IMR-90 (cell line): ENCODE measurements around the gene VPS50. TPM values are rescaled to one million over a fixed set of nuclear protein-coding genes. Genes with fewer than 3 reads are reported as not detected.

ENCODE experiments used
- ATAC-seq: fragments of 200-7000 bp; cut with Tn5 transposase; 2 replicates; pipeline ENCODE4 v1.9.1; 2020; ENCODE audit warnings: low read depth, mild to moderate bottlenecking, moderate library complexity
- BruUV-seq: library from RNA; stranded (reverse); fragments of 400-500 nt; replicated peaks from 2 replicates; lab custom pipeline; 2021; lab: Mats Ljungman, UMichigan
- CTCF ChIA-PET: fragments of 300-600 bp; formaldehyde crosslinking; extraction: SDS; loops from one replicate; lab custom pipeline; 2021; ENCODE audit warnings: antibody characterized with exemption; lab: Yijun Ruan, JAX
- POLR2A ChIA-PET: fragments of 300-600 bp; sonication (Branson Sonifier 250); formaldehyde crosslinking; loops from one replicate; lab custom pipeline; 2022; ENCODE audit warnings: antibody characterized with exemption; ENCODE audit not compliant: unreplicated experiment; lab: Charles Lee
- DNase-seq: peaks from one replicate; pipeline ENCODE4 v3.0.0; 2013
- H2AFZ ChIP-seq: replicated peaks from 2 replicates; pipeline ENCODE3; 2013; ENCODE audit warnings: low read length, mild to moderate bottlenecking; ENCODE audit not compliant: poor library complexity
- H2AK5ac ChIP-seq: 2 replicates; pipeline ENCODE4 v1.6.1; 2013; ENCODE audit warnings: low read depth, low read length, inconsistent platforms
- H2AK9ac ChIP-seq: replicated peaks from 2 replicates; pipeline ENCODE3; 2013; ENCODE audit warnings: mild to moderate bottlenecking, low read depth, low read length, moderate library complexity; ENCODE audit not compliant: poor library complexity
- H2BK120ac ChIP-seq: 2 replicates; pipeline ENCODE4 v1.6.1; 2013; ENCODE audit warnings: low read depth, low read length, inconsistent platforms
- H2BK15ac ChIP-seq: 3 replicates; pipeline ENCODE4 v1.6.1; 2013; ENCODE audit warnings: low read depth, low read length, inconsistent platforms
- H2BK20ac ChIP-seq: 2 replicates; pipeline ENCODE4 v1.6.1; 2013; ENCODE audit warnings: low read depth, mild to moderate bottlenecking, inconsistent platforms, low read length, moderate library complexity
- H2BK5ac ChIP-seq: 2 replicates; pipeline ENCODE4 v1.6.1; 2013; ENCODE audit warnings: mild to moderate bottlenecking, low read depth, low read length, inconsistent platforms; ENCODE audit not compliant: poor library complexity, severe bottlenecking
- H3K14ac ChIP-seq: replicated peaks from 2 replicates; pipeline ENCODE4 v1.6.1; 2013; ENCODE audit warnings: low read depth, low read length, inconsistent platforms
- H3K18ac ChIP-seq: 2 replicates; pipeline ENCODE4 v1.6.1; 2013; ENCODE audit warnings: low read depth, low read length, control low read depth
- H3K23ac ChIP-seq: 2 replicates; pipeline ENCODE4 v1.6.1; 2013; ENCODE audit warnings: low read depth, low read length, inconsistent platforms
- H3K27ac ChIP-seq: 2 replicates; pipeline ENCODE4 v1.5.1; 2013; ENCODE audit warnings: mild to moderate bottlenecking, control low read depth, low read length; ENCODE audit not compliant: insufficient read depth
- H3K27me3 ChIP-seq: 2 replicates; pipeline ENCODE4 v1.6.1; 2013; ENCODE audit warnings: low read length; ENCODE audit not compliant: control insufficient read depth, insufficient read depth
- H3K36me3 ChIP-seq: 2 replicates; pipeline ENCODE4 v1.6.1; 2013; ENCODE audit warnings: low read length, mixed read lengths; ENCODE audit not compliant: control insufficient read depth, insufficient read depth
- H3K4ac ChIP-seq: 2 replicates; pipeline ENCODE4 v1.6.1; 2013; ENCODE audit warnings: low read depth, low read length, inconsistent platforms
- H3K4me1 ChIP-seq: 2 replicates; pipeline ENCODE4 v1.6.1; 2013; ENCODE audit warnings: low read length, mixed read lengths; ENCODE audit not compliant: control insufficient read depth, insufficient read depth
- H3K4me2 ChIP-seq: 2 replicates; pipeline ENCODE4 v1.6.1; 2013; ENCODE audit warnings: low read depth, mild to moderate bottlenecking, control low read depth, low read length, moderate library complexity
- H3K4me3 ChIP-seq: 2 replicates; pipeline ENCODE4 v1.5.1; 2013; ENCODE audit warnings: low read depth, mild to moderate bottlenecking, control low read depth, low read length, moderate library complexity; ENCODE audit not compliant: insufficient read depth
- H3K56ac ChIP-seq: 2 replicates; pipeline ENCODE4 v1.6.1; 2013; ENCODE audit warnings: low read length, inconsistent platforms; ENCODE audit not compliant: insufficient read depth; ENCODE audit errors: extremely low read depth
- H3K79me1 ChIP-seq, 2 experiments: 2 replicates each; pipeline ENCODE4 v1.6.1; 2013; ENCODE audit warnings: low read length in 2 of 2, inconsistent platforms in 1 of 2, low read depth in 1 of 2
- H3K9ac ChIP-seq: 2 replicates; pipeline ENCODE4 v1.6.1; 2013; ENCODE audit warnings: low read depth, low read length, control low read depth
- H3K9me1 ChIP-seq: 2 replicates; pipeline ENCODE4 v1.6.1; 2013; ENCODE audit warnings: low read length, inconsistent platforms; ENCODE audit not compliant: insufficient read depth
- H3K9me3 ChIP-seq: 2 replicates; pipeline ENCODE4 v1.6.1; 2013; ENCODE audit warnings: low read length; ENCODE audit not compliant: control insufficient read depth, insufficient read depth
- H4K20me1 ChIP-seq: 2 replicates; pipeline ENCODE4 v1.6.1; 2013; ENCODE audit warnings: low read length, inconsistent platforms; ENCODE audit not compliant: insufficient read depth
- H4K5ac ChIP-seq: 2 replicates; pipeline ENCODE4 v1.6.1; 2013; ENCODE audit warnings: mild to moderate bottlenecking, low read depth, low read length, control low read depth
- H4K8ac ChIP-seq, 2 experiments: 2 replicates each; pipeline ENCODE4 v1.6.1; 2013; ENCODE audit warnings: low read depth in 2 of 2, low read length in 2 of 2, control low read depth in 1 of 2, inconsistent platforms in 1 of 2
- H4K91ac ChIP-seq: 2 replicates; pipeline ENCODE4 v1.6.1; 2013; ENCODE audit warnings: low read depth, low read length, inconsistent platforms; ENCODE audit not compliant: insufficient read depth
- BHLHE40 ChIP-seq: fragments of 150-350 bp; IDR thresholded peaks from 2 replicates; pipeline ENCODE4 v1.6.1; 2016; ENCODE audit warnings: mild to moderate bottlenecking, low read depth, low read length
- CEBPB ChIP-seq: IDR thresholded peaks from 2 replicates; pipeline ENCODE4 v1.6.1; 2012; ENCODE audit warnings: low read depth, low read length, improper control_type of control experiment
- CTCF ChIP-seq: conservative IDR thresholded peaks from 2 replicates; pipeline ENCODE4 v1.5.1; 2012; ENCODE audit warnings: mild to moderate bottlenecking, low read depth, low read length, improper control_type of control experiment
- ELK1 ChIP-seq: fragments of 150-350 bp; IDR thresholded peaks from 2 replicates; pipeline ENCODE4 v1.6.1; 2016; ENCODE audit warnings: low read depth, mild to moderate bottlenecking, low read length, moderate library complexity, borderline replicate concordance
- FOS ChIP-seq: fragments of 150-350 bp; IDR thresholded peaks from 2 replicates; pipeline ENCODE4 v1.6.1; 2016; ENCODE audit warnings: low read depth, low read length
- MAFK ChIP-seq: IDR thresholded peaks from 2 replicates; pipeline ENCODE4 v1.6.1; 2012; ENCODE audit warnings: low read depth, low read length, improper control_type of control experiment
- MAZ ChIP-seq: IDR thresholded peaks from 2 replicates; pipeline ENCODE4 v1.6.1; 2012; ENCODE audit warnings: low read depth, mild to moderate bottlenecking, low read length, improper control_type of control experiment, moderate library complexity, borderline replicate concordance
- MXI1 ChIP-seq: IDR thresholded peaks from 2 replicates; pipeline ENCODE4 v1.6.1; 2012; ENCODE audit warnings: low read depth, mild to moderate bottlenecking, low read length, moderate library complexity, borderline replicate concordance
- RCOR1 ChIP-seq: IDR thresholded peaks from 2 replicates; pipeline ENCODE4 v1.6.1; 2012; ENCODE audit warnings: mild to moderate bottlenecking, low read length, improper control_type of control experiment; ENCODE audit not compliant: insufficient replicate concordance
- RFX5 ChIP-seq: IDR thresholded peaks from 2 replicates; pipeline ENCODE4 v1.8.0; 2012; ENCODE audit warnings: low read depth, mild to moderate bottlenecking, low read length, moderate library complexity
- SMC3 ChIP-seq: fragments of 150-350 bp; IDR thresholded peaks from 2 replicates; pipeline ENCODE4 v1.6.1; 2016; ENCODE audit warnings: low read depth, mild to moderate bottlenecking, antibody characterized with exemption, low read length, moderate library complexity
- USF2 ChIP-seq: fragments of 150-350 bp; IDR thresholded peaks from 2 replicates; pipeline ENCODE4 v1.6.1; 2017; ENCODE audit warnings: mild to moderate bottlenecking, antibody characterized with exemption, low read length, low read depth
- WGBS, 2 experiments: methylation state at CpG; one replicate each; pipeline versions ENCODE4 v1.1.5 to v1.1.7; 2013; ENCODE audit warnings: missing lambda C conversion rate in 2 of 2; ENCODE audit not compliant: insufficient read length in 1 of 2; ENCODE audit errors: extremely low coverage in 2 of 2; 5-methylcytosine and 5-hydroxymethylcytosine counted together
- dilution Hi-C: fragments of 300-500 bp; cut with HindIII; formaldehyde crosslinking; loops from one replicate; pipeline ENCODE4 v1.14.3; 2018; ENCODE audit warnings: low sequenced_read_pairs; ENCODE audit not compliant: unreplicated experiment
- in situ Hi-C: fragments of 300-500 bp; cut with MboI; formaldehyde crosslinking; loops from 3 replicates; pipeline ENCODE4 v1.14.3; 2019; ENCODE audit warnings: low sequenced_read_pairs, inconsistent platforms, mixed read lengths
- intact Hi-C: fragments of 100-400 bp; cut with micrococcal nuclease; formaldehyde crosslinking; loops from 2 replicates; pipeline ENCODE4 v1.10.0; 2022
- polyA plus RNA-seq, 3 experiments: library from polyadenylated mRNA; depleted of rRNA; stranded (reverse); fragments of >200 nt; gene quantifications; 2 replicates each; pipeline ENCODE4 v1.2.3, GENCODE V29; 2012; ENCODE audit warnings: low replicate concordance in 1 of 3
- total RNA-seq: library from RNA; depleted of rRNA; stranded (reverse); fragments of >200 nt; gene quantifications from 2 replicates; pipeline ENCODE4 v1.2.3, GENCODE V29; 2012

Gene VPS50
- total and polyA plus RNA-seq, 2 of the 4 experiments (the other 2 are of a cell fraction): 7.1 to 22.0 TPM

- Histone ChIP-seq H3K56ac (no peak overlapping the region), H4K5ac (no peak overlapping the region), H2AFZ (no peak overlapping the region), H3K27ac (no peak overlapping the region), H3K36me3 (no peaks in the 10 kb centered on the region), H4K20me1 (no peaks in the 10 kb centered on the region), H3K79me1 (no peaks in the 10 kb centered on the region), H2BK15ac (no peak overlapping the region), H3K27me3 (peaks cover 9% of the 10 kb centered on the region; the same call in 1 of the 2 replicates), H3K4me3 (no peak overlapping the region), H3K4ac (no peak overlapping the region), H3K4me1 (no peaks in the 10 kb centered on the region), H3K23ac (no peak overlapping the region), H2BK5ac (no peak overlapping the region), H4K91ac (no peak overlapping the region), H3K9ac (no peak overlapping the region), H3K4me2 (no peak overlapping the region), H4K8ac (no peak overlapping the region), H2AK9ac (no peak overlapping the region), H3K9me1 (no peaks in the 10 kb centered on the region), H3K9me3 (no peaks in the 10 kb centered on the region), H2BK20ac (no peak overlapping the region), H3K18ac (no peak overlapping the region), H3K14ac (no peak overlapping the region), H2AK5ac (no peak overlapping the region), H2BK120ac (no peak overlapping the region)
- TF ChIP-seq SMC3: no peak
- TF ChIP-seq MXI1: no peak
- no peak for TF ChIP-seq MAZ
- no peak for TF ChIP-seq FOS
- no peak for TF ChIP-seq USF2
- no peak for TF ChIP-seq BHLHE40
- TF ChIP-seq RCOR1: no peak
- TF ChIP-seq CEBPB: no peak
- TF ChIP-seq CTCF: no peak
- TF ChIP-seq RFX5: no peak
- no peak for TF ChIP-seq ELK1
- no peak for TF ChIP-seq MAFK
- in situ Hi-C loops (no loop called here), intact Hi-C loops (no loop called here), dilution Hi-C loops (no loop called here)
- no peak for DNase-seq
- WGBS, 2 experiments: no CpG with 5 or more reads among the region's 3 CpGs
- ChIA-PET CTCF (no interaction called here), POLR2A (no interaction called here)
- no peak for ATAC-seq
- BruUV-seq: no TSS peak
Observed at GRCh38 chr7:93390660-93391059, 158.5 kb downstream of the VPS50 start.
